Measurements from ENCODE around the gene FOXA1. TPM values are rescaled to one million over a fixed set of nuclear protein-coding genes. Genes with fewer than 3 reads are reported as not detected.

FOXA1 gene
- total RNA-seq, 1 experiment from 2014 or later = 0.07 TPM

- H4K8ac ChIP-seq (replicated peaks; ENCODE audit: insufficient read length, low read depth, low read length) = no peak overlapping the region
- H2BK15ac ChIP-seq (ENCODE audit: low read depth, low read length) = no peak overlapping the region
- H3T11ph ChIP-seq (ENCODE audit: low read length) = no peak overlapping the region
- H3K9me3 ChIP-seq (ENCODE audit: control insufficient read depth, low read depth, low read length) = no peaks in the 10 kb centered on the region
- Mint-ChIP-seq H3K27me3 (ENCODE audit: low read depth) (peaks cover 99% of the 10 kb centered on the region), H3K9me3 (peaks cover 0 to 6% of the 10 kb centered on the region in 2 experiments; a peak in 2 of 5 replicates), H3K27ac (no peak overlapping the region), H3K36me3 (ENCODE audit: insufficient read depth in 1 of 3, low read depth in 3 of 3) (no peaks in the 10 kb centered on the region; a peak in 3 of 7 replicates), H3K4me3 (peak overlapping the region in 1 of 2 experiments; percentile 78; a peak in 4 of 5 replicates), H3K4me1 (peaks cover 31 to 56% of the 10 kb centered on the region in 2 experiments)
- DNase-seq = no peak
- H2AK5ac ChIP-seq (ENCODE audit: insufficient read length, low read length) = no peak overlapping the region
- H3K4me2 ChIP-seq (ENCODE audit: insufficient read depth, insufficient read length, low read length) = peak overlapping the region; percentile 44
- H2BK20ac ChIP-seq (ENCODE audit: low read depth, low read length, poor library complexity, severe bottlenecking) = no peak overlapping the region
- peaks cover 3% of the 10 kb centered on the region; the same call in 1 of the 2 replicates for H3K4me1 ChIP-seq (ENCODE audit: insufficient read depth, low read length)
- no peak overlapping the region for H2AFZ ChIP-seq (ENCODE audit: low read length)
- no peak overlapping the region for H3K18ac ChIP-seq (ENCODE audit: insufficient read length, low read depth, low read length)
- no peak overlapping the region for H3K27ac ChIP-seq (ENCODE audit: insufficient read length, low read depth, low read length)
- no peak overlapping the region for H3K9ac ChIP-seq (ENCODE audit: extremely low read depth, insufficient read length, low read length)
- H3K23ac ChIP-seq (ENCODE audit: insufficient read length, low read depth, low read length) = no peak overlapping the region
- no peak overlapping the region for H4K5ac ChIP-seq (ENCODE audit: insufficient read length, low read depth, low read length)
- H2BK5ac ChIP-seq (ENCODE audit: insufficient read length, low read length) = no peak overlapping the region
- no peaks in the 10 kb centered on the region for H3K79me2 ChIP-seq (ENCODE audit: insufficient read depth, low read length)
- H4K91ac ChIP-seq (ENCODE audit: insufficient read length, low read depth, low read length) = no peak overlapping the region
- H3K23me2 ChIP-seq (ENCODE audit: insufficient read length, low read depth, low read length, poor library complexity, severe bottlenecking) = peaks cover 10% of the 10 kb centered on the region
- peaks cover 78% of the 10 kb centered on the region for H3K27me3 ChIP-seq (ENCODE audit: insufficient read depth, low read length)
- no CpG with 5 or more reads among the region's 16 CpGs for WGBS (ENCODE audit: extremely low coverage, insufficient read length, low lambda C conversion rate)
- H2BK12ac ChIP-seq (ENCODE audit: insufficient read length, low read depth, low read length) = no peak overlapping the region
- H3K56ac ChIP-seq (ENCODE audit: insufficient read length, low read depth, low read length) = no peak overlapping the region
- H3K79me1 ChIP-seq (ENCODE audit: insufficient read depth, low read depth, low read length, poor library complexity, severe bottlenecking) = no peaks in the 10 kb centered on the region
- no peak overlapping the region for H3K4ac ChIP-seq (ENCODE audit: low read depth, low read length)
- no peak for TF ChIP-seq CTCF (conservative IDR thresholded peaks at IDR 0.05)
- H4K20me1 ChIP-seq (ENCODE audit: control insufficient read depth, insufficient read depth, insufficient read length) = no peaks in the 10 kb centered on the region
- no peak overlapping the region for H3K14ac ChIP-seq (ENCODE audit: insufficient read depth, low read length)
- H2BK120ac ChIP-seq (ENCODE audit: low read depth, low read length, poor library complexity, severe bottlenecking) = no peak overlapping the region
Measured at GRCh38 chr14:37588956-37589714, 5.9 kb downstream of the FOXA1 start.
